ENCODE results near the gene GAB1.

Gene GAB1

GRCh38 chr4:143412420-143412758 is 75.7 kb downstream of the GAB1 start:
- Histone ChIP-seq H3K36me3 (ENCODE audit: insufficient read depth) (no peaks in the 10 kb centered on the region), H3K9ac (no peak overlapping the region), H3K27ac (no peak overlapping the region), H3K27me3 (ENCODE audit: insufficient read depth, low read depth) (no peaks in the 10 kb centered on the region), H3K4me3 (IDR thresholded peaks at IDR 0.05; ENCODE audit: insufficient read depth, low read depth, low read length) (no peak overlapping the region), H4K20me1 (ENCODE audit: insufficient read depth) (no peaks in the 10 kb centered on the region), H3K4me2 (no peak overlapping the region), H2AFZ (ENCODE audit: low read depth) (no peak overlapping the region), H3K79me2 (ENCODE audit: insufficient read depth, low read depth) (peaks cover 11% of the 10 kb centered on the region; the same call in 1 of the 2 replicates), H3K4me1 (ENCODE audit: low read depth, poor library complexity, severe bottlenecking) (peaks cover 7% of the 10 kb centered on the region)
- TF ChIP-seq CTCF (conservative IDR thresholded peaks at IDR 0.05; ENCODE audit: low read depth, low read length): no peak

GRCh38 chr4:143417679-143418403 is 81.2 kb downstream of the GAB1 start:
- H3K27me3 ChIP-seq (ENCODE audit: insufficient read depth, low read depth): no peaks in the 10 kb centered on the region
- H3K4me2 ChIP-seq: no peak overlapping the region
- peaks cover 29% of the 10 kb centered on the region for H3K4me1 ChIP-seq (ENCODE audit: low read depth, poor library complexity, severe bottlenecking)
- H2AFZ ChIP-seq (ENCODE audit: low read depth): no peak overlapping the region
- H3K27ac ChIP-seq: no peak overlapping the region
- no peaks in the 10 kb centered on the region for H3K36me3 ChIP-seq (ENCODE audit: insufficient read depth)
- H4K20me1 ChIP-seq (ENCODE audit: insufficient read depth): no peaks in the 10 kb centered on the region
- H3K4me3 ChIP-seq (IDR thresholded peaks at IDR 0.05; ENCODE audit: insufficient read depth, low read depth, low read length): no peak overlapping the region
- no peaks in the 10 kb centered on the region for H3K79me2 ChIP-seq (ENCODE audit: insufficient read depth, low read depth)
- no peak for TF ChIP-seq CTCF (conservative IDR thresholded peaks at IDR 0.05; ENCODE audit: low read depth, low read length)
- no peak overlapping the region for H3K9ac ChIP-seq

GRCh38 chr4:143420227-143420626 is 83.6 kb downstream of the GAB1 start:
- H3K27ac ChIP-seq: peak overlapping the region; percentile 72
- no peaks in the 10 kb centered on the region for H3K27me3 ChIP-seq (ENCODE audit: insufficient read depth, low read depth)
- TF ChIP-seq CTCF (conservative IDR thresholded peaks at IDR 0.05; ENCODE audit: low read depth, low read length): no peak
- H2AFZ ChIP-seq (ENCODE audit: low read depth): peak overlapping the region; percentile 7; the same call in 1 of the 2 replicates
- H3K9ac ChIP-seq: peak overlapping the region; percentile 5; the same call in 1 of the 2 replicates
- peaks cover 29% of the 10 kb centered on the region for H3K4me1 ChIP-seq (ENCODE audit: low read depth, poor library complexity, severe bottlenecking)
- H4K20me1 ChIP-seq (ENCODE audit: insufficient read depth): no peaks in the 10 kb centered on the region
- no peak overlapping the region for H3K4me3 ChIP-seq (IDR thresholded peaks at IDR 0.05; ENCODE audit: insufficient read depth, low read depth, low read length)
- peak overlapping the region; percentile 50 for H3K4me2 ChIP-seq
- H3K36me3 ChIP-seq (ENCODE audit: insufficient read depth): no peaks in the 10 kb centered on the region
- H3K79me2 ChIP-seq (ENCODE audit: insufficient read depth, low read depth): no peaks in the 10 kb centered on the region

- TF ChIP-seq CTCF (conservative IDR thresholded peaks at IDR 0.05; ENCODE audit: low read depth, low read length): no peak
- Histone ChIP-seq H3K4me1 (ENCODE audit: low read depth, poor library complexity, severe bottlenecking) (peaks cover 29% of the 10 kb centered on the region), H3K27ac (no peak overlapping the region), H2AFZ (ENCODE audit: low read depth) (no peak overlapping the region), H3K9ac (no peak overlapping the region), H3K79me2 (ENCODE audit: insufficient read depth, low read depth) (no peaks in the 10 kb centered on the region), H3K4me2 (peak overlapping the region; percentile 50; the same call in 1 of the 2 replicates), H3K36me3 (ENCODE audit: insufficient read depth) (no peaks in the 10 kb centered on the region), H3K4me3 (IDR thresholded peaks at IDR 0.05; ENCODE audit: insufficient read depth, low read depth, low read length) (no peak overlapping the region), H3K27me3 (ENCODE audit: insufficient read depth, low read depth) (no peaks in the 10 kb centered on the region), H4K20me1 (ENCODE audit: insufficient read depth) (no peaks in the 10 kb centered on the region)
Observed at GRCh38 chr4:143421609-143422008, 84.9 kb downstream of the GAB1 start.

All from KMS-11 (cell line).